Cardiac ventricle fibroblast (primary cell): ENCODE results near the gene SLC22A2. TPM values are rescaled to one million over a fixed set of nuclear protein-coding genes. Genes with fewer than 3 reads are reported as not detected.

ENCODE experiments used
- total RNA-seq: library from RNA; depleted of rRNA; stranded (reverse); fragments of >200 nt; gene quantifications from 2 replicates; pipeline ENCODE4 v1.2.3, GENCODE V29; 2015

Gene SLC22A2
- total RNA-seq: not detected in 2 replicates

GRCh38 chr6:160258346-160259142, at the start of gene SLC22A2:
Gene SLC22A2 (minus strand): TSS chr6:160258821. CDS start chr6:160258757, 64 bp downstream.

Other genes starting within 250 kb of the SLC22A2 start
- 0.12 TPM in 1 of 2 replicates, not detected in the other for gene SLC22A1, start 137.0 kb downstream of the SLC22A2 start, total RNA-seq
- 4.5 and 6.3 TPM in 2 replicates for gene SLC22A3, start 89.6 kb upstream of the SLC22A2 start, total RNA-seq